HG03571 (cell line): ENCODE data around the gene NMD3.
A peak's percentile ranks its signal among the peaks of the same experiment; 100 is the strongest.
"Not testable (repeated sequence)": the region's sequence is repeated elsewhere in the genome, so short reads cannot be mapped to it uniquely, and the experiment has no call there.

Experiments
- ATAC-seq: cut with Tn5 transposase; IDR thresholded peaks from one replicate; pipeline ENCODE4 v1.9.1; 2021; ENCODE audit not compliant: unreplicated experiment

The NMD3 gene

GRCh38 chr3:161220850-161221753 lies at the start of gene NMD3:
NMD3 (plus strand) TSS chr3:161221311; CDS start chr3:161222014, 703 bp downstream.
- ATAC-seq = peak; percentile 98

GRCh38 chr3:161171639-161172552 lies 49.2 kb upstream of the NMD3 start:
- ATAC-seq = no peak

- ATAC-seq = no peak
Measured at GRCh38 chr3:161175506-161175905, 45.6 kb upstream of the NMD3 start.

- no peak for ATAC-seq
Measured at GRCh38 chr3:161177991-161178390, 43.1 kb upstream of the NMD3 start.

- ATAC-seq = not testable (repeated sequence)
Measured at GRCh38 chr3:161181371-161181770, 39.7 kb upstream of the NMD3 start.

GRCh38 chr3:161187046-161187445 lies 34.1 kb upstream of the NMD3 start:
- no peak for ATAC-seq

- ATAC-seq = no peak
Measured at GRCh38 chr3:161197855-161198850, 23.0 kb upstream of the NMD3 start.

- no peak for ATAC-seq
Measured at GRCh38 chr3:161199926-161200325, 21.2 kb upstream of the NMD3 start.

- peak; percentile 96 for ATAC-seq
Measured at GRCh38 chr3:161203485-161204098, 17.5 kb upstream of the NMD3 start.

GRCh38 chr3:161208931-161209330 lies 12.2 kb upstream of the NMD3 start:
- ATAC-seq = no peak

- no peak for ATAC-seq
Measured at GRCh38 chr3:161212171-161212771, 8.8 kb upstream of the NMD3 start.

GRCh38 chr3:161212906-161213305 lies 8.2 kb upstream of the NMD3 start:
- no peak for ATAC-seq

GRCh38 chr3:161213644-161214043 lies 7.5 kb upstream of the NMD3 start:
- ATAC-seq = no peak

GRCh38 chr3:161215185-161215584 lies 5.9 kb upstream of the NMD3 start:
- no peak for ATAC-seq

GRCh38 chr3:161217496-161217895 lies 3.6 kb upstream of the NMD3 start:
- no peak for ATAC-seq

GRCh38 chr3:161219495-161219894 lies 1.6 kb upstream of the NMD3 start:
- no peak for ATAC-seq

- ATAC-seq = no peak
Measured at GRCh38 chr3:161221806-161222600, 892 bp downstream of the NMD3 start.

- ATAC-seq = no peak
Measured at GRCh38 chr3:161222662-161223061, 1.6 kb downstream of the NMD3 start.

GRCh38 chr3:161224786-161225185 lies 3.7 kb downstream of the NMD3 start:
- ATAC-seq = no peak
